Loucy (cell line): Measurements from ENCODE around the gene STOML2.

Source experiments
- H2AFZ ChIP-seq: fragments of 200-600 bp; sonication (generic); 2 replicates; pipeline ENCODE4 v1.6.0; 2016; ENCODE audit warnings: antibody characterized with exemption, mild to moderate bottlenecking, low read length, moderate library complexity
- H3F3A ChIP-seq: fragments of 200-600 bp; 2 replicates; pipeline ENCODE4 v1.6.0; 2016; ENCODE audit warnings: antibody characterized with exemption, low read depth, mild to moderate bottlenecking
- H3K27me3 ChIP-seq: fragments of 200-600 bp; sonication (generic); 2 replicates; pipeline ENCODE4 v1.6.1; 2014; ENCODE audit warnings: low read length, mild to moderate bottlenecking; ENCODE audit not compliant: insufficient read depth, poor library complexity, severe bottlenecking
- H3K36me3 ChIP-seq: fragments of 200-600 bp; sonication (generic); 2 replicates; pipeline ENCODE4 v1.6.1; 2016; ENCODE audit warnings: low read length; ENCODE audit not compliant: insufficient read depth
- H3K4me1 ChIP-seq: fragments of 200-600 bp; sonication (generic); 2 replicates; pipeline ENCODE4 v1.5.1; 2014; ENCODE audit warnings: low read length, mild to moderate bottlenecking; ENCODE audit not compliant: insufficient read depth, poor library complexity, severe bottlenecking
- H3K4me2 ChIP-seq: fragments of 200-600 bp; sonication (generic); 2 replicates; pipeline ENCODE4 v1.6.0; 2014; ENCODE audit warnings: antibody characterized with exemption, low read length, low read depth, mild to moderate bottlenecking; ENCODE audit not compliant: poor library complexity, severe bottlenecking
- H3K4me3 ChIP-seq: fragments of 200-600 bp; sonication (generic); 2 replicates; pipeline ENCODE4 v1.5.1; 2014; ENCODE audit warnings: low read length, mild to moderate bottlenecking, mixed read lengths; ENCODE audit not compliant: poor library complexity, severe bottlenecking
- H3K79me2 ChIP-seq: fragments of 200-600 bp; sonication (generic); 2 replicates; pipeline ENCODE4 v1.6.1; 2014; ENCODE audit warnings: low read length; ENCODE audit not compliant: insufficient read depth
- H3K9ac ChIP-seq: fragments of 200-600 bp; sonication (generic); 2 replicates; pipeline ENCODE4 v1.6.0; 2014; ENCODE audit warnings: mild to moderate bottlenecking, low read depth, low read length, moderate library complexity; ENCODE audit not compliant: poor library complexity, severe bottlenecking
- H3K9me2 ChIP-seq: fragments of 200-600 bp; sonication (generic); replicated peaks from 2 replicates; pipeline ENCODE4 v1.6.1; 2016; ENCODE audit warnings: low read depth, low read length, mixed read lengths
- H3K9me3 ChIP-seq: fragments of 200-600 bp; sonication (generic); 2 replicates; pipeline ENCODE4 v1.6.1; 2014; ENCODE audit warnings: mild to moderate bottlenecking, antibody characterized with exemption, low read length, low read depth; ENCODE audit not compliant: insufficient read depth
- H4K20me1 ChIP-seq: fragments of 200-600 bp; sonication (generic); 2 replicates; pipeline ENCODE4 v1.6.0; 2014; ENCODE audit warnings: antibody characterized with exemption, low read length, mild to moderate bottlenecking; ENCODE audit not compliant: insufficient read depth, poor library complexity, severe bottlenecking
- EZH2phosphoT487 ChIP-seq: fragments of 200-600 bp; IDR thresholded peaks from 2 replicates; pipeline ENCODE4 v1.6.1; 2018; ENCODE audit warnings: antibody characterized with exemption, mild to moderate bottlenecking, moderate library complexity, borderline replicate concordance
- TF ChIP-seq, protein P1 (sequence below): fragments of 200-600 bp; sonication (generic); conservative IDR thresholded peaks from 2 replicates; pipeline ENCODE4 v1.5.1; 2014; ENCODE audit warnings: mild to moderate bottlenecking, antibody characterized with exemption, low read length

STOML2 gene

DNA sequence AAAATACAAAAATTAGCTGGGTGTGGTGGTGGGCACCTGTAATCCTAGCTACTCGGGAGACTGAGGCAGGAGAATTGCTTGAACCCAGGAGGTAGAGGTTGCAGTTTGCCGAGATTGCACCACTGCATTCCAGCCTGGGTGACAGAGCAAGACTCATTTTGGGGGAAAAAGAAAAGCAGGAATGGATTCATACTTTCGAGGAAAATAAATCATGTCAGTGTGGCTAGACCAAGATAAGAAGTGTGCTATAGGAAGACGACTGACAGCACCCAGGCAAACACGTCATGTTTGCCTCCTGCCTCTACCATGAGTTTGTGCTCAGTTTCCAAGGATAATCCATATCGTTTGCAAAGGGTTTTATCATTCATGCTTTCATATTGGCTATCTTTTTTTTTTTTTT is 32.0 kb upstream of the STOML2 start:
- Histone ChIP-seq H4K20me1 (no peaks in the 10 kb centered on the region), H3K4me3 (no peak overlapping the region), H3K36me3 (no peaks in the 10 kb centered on the region), H3F3A (no peaks in the 10 kb centered on the region), H3K4me2 (no peak overlapping the region), H3K4me1 (no peaks in the 10 kb centered on the region), H3K27me3 (no peaks in the 10 kb centered on the region), H2AFZ (no peak overlapping the region), H3K9me2 (no peaks in the 10 kb centered on the region), H3K79me2 (no peaks in the 10 kb centered on the region), H3K9ac (no peak overlapping the region), H3K9me3 (no peaks in the 10 kb centered on the region; the same call in 1 of the 2 replicates)
- TF ChIP-seq EZH2phosphoT487, result no peak
- TF ChIP-seq, protein P1, sequence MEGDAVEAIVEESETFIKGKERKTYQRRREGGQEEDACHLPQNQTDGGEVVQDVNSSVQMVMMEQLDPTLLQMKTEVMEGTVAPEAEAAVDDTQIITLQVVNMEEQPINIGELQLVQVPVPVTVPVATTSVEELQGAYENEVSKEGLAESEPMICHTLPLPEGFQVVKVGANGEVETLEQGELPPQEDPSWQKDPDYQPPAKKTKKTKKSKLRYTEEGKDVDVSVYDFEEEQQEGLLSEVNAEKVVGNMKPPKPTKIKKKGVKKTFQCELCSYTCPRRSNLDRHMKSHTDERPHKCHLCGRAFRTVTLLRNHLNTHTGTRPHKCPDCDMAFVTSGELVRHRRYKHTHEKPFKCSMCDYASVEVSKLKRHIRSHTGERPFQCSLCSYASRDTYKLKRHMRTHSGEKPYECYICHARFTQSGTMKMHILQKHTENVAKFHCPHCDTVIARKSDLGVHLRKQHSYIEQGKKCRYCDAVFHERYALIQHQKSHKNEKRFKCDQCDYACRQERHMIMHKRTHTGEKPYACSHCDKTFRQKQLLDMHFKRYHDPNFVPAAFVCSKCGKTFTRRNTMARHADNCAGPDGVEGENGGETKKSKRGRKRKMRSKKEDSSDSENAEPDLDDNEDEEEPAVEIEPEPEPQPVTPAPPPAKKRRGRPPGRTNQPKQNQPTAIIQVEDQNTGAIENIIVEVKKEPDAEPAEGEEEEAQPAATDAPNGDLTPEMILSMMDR, result no peak

DNA sequence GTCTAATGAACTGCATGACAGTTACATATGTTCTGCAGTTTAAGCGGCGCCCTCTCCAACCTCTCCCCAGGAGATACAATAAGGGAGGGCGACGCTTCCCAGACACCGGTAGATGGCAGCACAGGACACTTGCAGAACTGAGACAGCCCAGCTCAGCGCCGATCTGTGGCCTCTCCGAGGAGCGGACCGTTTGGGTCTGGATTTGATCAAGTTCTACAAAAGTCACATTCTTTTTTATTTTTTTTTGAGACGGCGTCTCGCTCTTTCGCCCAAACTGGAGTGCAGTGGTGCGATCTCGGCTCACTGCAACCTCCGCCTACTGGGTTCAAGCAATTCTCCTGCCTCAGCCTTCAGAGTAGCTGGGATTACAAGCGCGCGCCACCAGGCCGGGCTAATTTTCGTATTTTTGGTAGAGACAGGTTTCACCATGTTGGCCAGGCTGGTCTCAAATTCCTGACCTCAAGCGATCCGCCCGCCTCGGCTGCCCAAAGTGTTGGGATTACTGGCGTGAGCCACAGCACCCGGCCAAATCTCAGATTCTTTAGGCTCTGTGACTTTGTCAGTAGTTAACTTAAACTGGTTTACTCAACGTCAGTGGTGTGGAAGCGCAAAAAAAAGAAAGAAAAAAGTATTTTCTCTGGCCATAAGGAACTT is 14.1 kb upstream of the STOML2 start:
- Histone ChIP-seq H3K27me3 (no peaks in the 10 kb centered on the region), H2AFZ (peak overlapping the region; percentile 81), H3K4me2 (peak overlapping the region; percentile 96), H3K4me3 (peak overlapping the region; percentile 75), H3K36me3 (no peaks in the 10 kb centered on the region), H3K9me2 (no peaks in the 10 kb centered on the region), H3F3A (peaks cover 7% of the 10 kb centered on the region), H4K20me1 (no peaks in the 10 kb centered on the region), H3K79me2 (peaks cover 4% of the 10 kb centered on the region; the same call in 1 of the 2 replicates), H3K9ac (no peak overlapping the region), H3K9me3 (no peaks in the 10 kb centered on the region), H3K4me1 (peaks cover 28% of the 10 kb centered on the region)
- TF ChIP-seq EZH2phosphoT487, result no peak
- TF ChIP-seq, protein P1, result peak; percentile 88

DNA sequence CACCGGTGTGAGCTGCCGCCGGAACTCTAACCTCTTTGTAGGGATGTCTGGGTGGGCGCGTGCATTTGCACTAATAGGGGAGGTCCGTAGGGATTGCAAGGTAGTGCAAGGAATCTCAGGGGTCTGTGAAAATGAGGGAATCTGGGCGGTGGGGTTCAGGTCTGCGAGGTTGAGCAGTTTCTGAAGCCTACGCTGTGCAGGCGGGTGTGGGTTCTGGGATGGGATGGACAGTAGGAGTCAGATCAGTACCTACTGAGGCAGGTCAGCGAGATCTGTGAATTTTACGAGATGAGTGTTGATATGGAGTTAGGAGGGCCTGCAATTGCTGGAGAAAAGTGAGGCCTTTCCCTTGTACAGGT is 13.6 kb upstream of the STOML2 start:
- no peaks in the 10 kb centered on the region for H3K36me3 ChIP-seq
- H3K9ac ChIP-seq, result peak overlapping the region; percentile 85
- H3F3A ChIP-seq, result peaks cover 7% of the 10 kb centered on the region
- H3K4me3 ChIP-seq, result peak overlapping the region; percentile 75
- no peaks in the 10 kb centered on the region for H3K9me3 ChIP-seq
- H3K4me2 ChIP-seq, result peak overlapping the region; percentile 96
- no peak for TF ChIP-seq EZH2phosphoT487
- peaks cover 4% of the 10 kb centered on the region; the same call in 1 of the 2 replicates for H3K79me2 ChIP-seq
- H4K20me1 ChIP-seq, result no peaks in the 10 kb centered on the region
- no peaks in the 10 kb centered on the region for H3K9me2 ChIP-seq
- H3K4me1 ChIP-seq, result peaks cover 32% of the 10 kb centered on the region
- H3K27me3 ChIP-seq, result no peaks in the 10 kb centered on the region
- peak overlapping the region; percentile 81 for H2AFZ ChIP-seq
